ENCODE data around the gene RNASE12.
"Not testable (repeated sequence)": the region's sequence is repeated elsewhere in the genome, so short reads cannot be mapped to it uniquely, and the experiment has no call there.

DNA sequence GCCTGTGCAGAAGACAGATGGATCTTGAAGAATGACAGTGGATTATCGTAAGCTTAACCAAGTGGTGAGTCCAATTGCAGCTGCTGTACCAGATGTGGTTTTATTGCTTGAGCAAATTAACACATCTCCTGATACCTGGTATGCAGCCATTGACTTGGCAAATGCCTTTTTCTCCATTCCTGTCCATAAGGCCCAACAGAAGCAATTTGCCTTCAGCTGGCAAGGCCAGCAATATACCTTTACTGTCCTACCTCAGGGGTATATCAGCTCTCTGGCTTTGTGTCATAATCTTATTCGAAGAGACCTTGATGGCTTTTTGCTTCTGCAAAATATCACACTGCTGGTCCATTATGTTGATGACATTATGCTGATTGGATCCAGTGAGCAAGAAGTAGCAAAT lies 21.3 kb downstream of the RNASE12 start:
- not testable (repeated sequence) for TF ChIP-seq POLR2A (IDR thresholded peaks at IDR 0.05; ENCODE audit: borderline replicate concordance, extremely low read depth, insufficient read depth, insufficient read length); POLR2AphosphoS5 (IDR thresholded peaks at IDR 0.05; ENCODE audit: low read depth, low read length); YY1 (IDR thresholded peaks at IDR 0.05; ENCODE audit: extremely low read depth, insufficient replicate concordance, low read depth, low read length)
- TF ChIP-seq, protein P1, sequence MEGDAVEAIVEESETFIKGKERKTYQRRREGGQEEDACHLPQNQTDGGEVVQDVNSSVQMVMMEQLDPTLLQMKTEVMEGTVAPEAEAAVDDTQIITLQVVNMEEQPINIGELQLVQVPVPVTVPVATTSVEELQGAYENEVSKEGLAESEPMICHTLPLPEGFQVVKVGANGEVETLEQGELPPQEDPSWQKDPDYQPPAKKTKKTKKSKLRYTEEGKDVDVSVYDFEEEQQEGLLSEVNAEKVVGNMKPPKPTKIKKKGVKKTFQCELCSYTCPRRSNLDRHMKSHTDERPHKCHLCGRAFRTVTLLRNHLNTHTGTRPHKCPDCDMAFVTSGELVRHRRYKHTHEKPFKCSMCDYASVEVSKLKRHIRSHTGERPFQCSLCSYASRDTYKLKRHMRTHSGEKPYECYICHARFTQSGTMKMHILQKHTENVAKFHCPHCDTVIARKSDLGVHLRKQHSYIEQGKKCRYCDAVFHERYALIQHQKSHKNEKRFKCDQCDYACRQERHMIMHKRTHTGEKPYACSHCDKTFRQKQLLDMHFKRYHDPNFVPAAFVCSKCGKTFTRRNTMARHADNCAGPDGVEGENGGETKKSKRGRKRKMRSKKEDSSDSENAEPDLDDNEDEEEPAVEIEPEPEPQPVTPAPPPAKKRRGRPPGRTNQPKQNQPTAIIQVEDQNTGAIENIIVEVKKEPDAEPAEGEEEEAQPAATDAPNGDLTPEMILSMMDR (IDR thresholded peaks at IDR 0.05 in 2 of 3, conservative IDR thresholded peaks at IDR 0.05 in 1 of 3; ENCODE audit: borderline replicate concordance in 1 of 3, insufficient read depth in 1 of 3, low read depth in 2 of 3, low read length in 2 of 3): not testable (repeated sequence)
- TF ChIP-seq, protein P2, sequence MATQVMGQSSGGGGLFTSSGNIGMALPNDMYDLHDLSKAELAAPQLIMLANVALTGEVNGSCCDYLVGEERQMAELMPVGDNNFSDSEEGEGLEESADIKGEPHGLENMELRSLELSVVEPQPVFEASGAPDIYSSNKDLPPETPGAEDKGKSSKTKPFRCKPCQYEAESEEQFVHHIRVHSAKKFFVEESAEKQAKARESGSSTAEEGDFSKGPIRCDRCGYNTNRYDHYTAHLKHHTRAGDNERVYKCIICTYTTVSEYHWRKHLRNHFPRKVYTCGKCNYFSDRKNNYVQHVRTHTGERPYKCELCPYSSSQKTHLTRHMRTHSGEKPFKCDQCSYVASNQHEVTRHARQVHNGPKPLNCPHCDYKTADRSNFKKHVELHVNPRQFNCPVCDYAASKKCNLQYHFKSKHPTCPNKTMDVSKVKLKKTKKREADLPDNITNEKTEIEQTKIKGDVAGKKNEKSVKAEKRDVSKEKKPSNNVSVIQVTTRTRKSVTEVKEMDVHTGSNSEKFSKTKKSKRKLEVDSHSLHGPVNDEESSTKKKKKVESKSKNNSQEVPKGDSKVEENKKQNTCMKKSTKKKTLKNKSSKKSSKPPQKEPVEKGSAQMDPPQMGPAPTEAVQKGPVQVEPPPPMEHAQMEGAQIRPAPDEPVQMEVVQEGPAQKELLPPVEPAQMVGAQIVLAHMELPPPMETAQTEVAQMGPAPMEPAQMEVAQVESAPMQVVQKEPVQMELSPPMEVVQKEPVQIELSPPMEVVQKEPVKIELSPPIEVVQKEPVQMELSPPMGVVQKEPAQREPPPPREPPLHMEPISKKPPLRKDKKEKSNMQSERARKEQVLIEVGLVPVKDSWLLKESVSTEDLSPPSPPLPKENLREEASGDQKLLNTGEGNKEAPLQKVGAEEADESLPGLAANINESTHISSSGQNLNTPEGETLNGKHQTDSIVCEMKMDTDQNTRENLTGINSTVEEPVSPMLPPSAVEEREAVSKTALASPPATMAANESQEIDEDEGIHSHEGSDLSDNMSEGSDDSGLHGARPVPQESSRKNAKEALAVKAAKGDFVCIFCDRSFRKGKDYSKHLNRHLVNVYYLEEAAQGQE (IDR thresholded peaks at IDR 0.05; ENCODE audit: low read depth): not testable (repeated sequence)

All from HCT116 (cell line).